Ovary (tissue), 3 donors: ENCODE results near the gene KATNA1.

Experiments
- CTCF ChIP-seq, 3 donors: fragments of 450-650 bp in 2 of 3; fragments of 200-600 bp in 1 of 3; IDR thresholded peaks; one replicate each; pipeline versions ENCODE4 v1.5.1 to v1.8.0; 2016 to 2022; ENCODE audit warnings: antibody characterized with exemption in 3 of 3, mild to moderate bottlenecking in 1 of 3
- EP300 ChIP-seq: sonication (generic); formaldehyde crosslinking; IDR thresholded peaks from one replicate; pipeline ENCODE4 v1.6.1; 2017; ENCODE audit warnings: antibody characterized with exemption
- donor health status: DM: no; HTN: no; CAD: no.

- TF ChIP-seq CTCF (IDR thresholded peaks at IDR 0.05) (no peak), EP300 (no peak)
Observed at GRCh38 chr6:149560736-149561135, 87.8 kb downstream of the KATNA1 start.
